ENCODE results near the gene ARL17B.
"Not testable (repeated sequence)": the region's sequence is repeated elsewhere in the genome, so short reads cannot be mapped to it uniquely, and the experiment has no call there.

ARL17B gene

DNA sequence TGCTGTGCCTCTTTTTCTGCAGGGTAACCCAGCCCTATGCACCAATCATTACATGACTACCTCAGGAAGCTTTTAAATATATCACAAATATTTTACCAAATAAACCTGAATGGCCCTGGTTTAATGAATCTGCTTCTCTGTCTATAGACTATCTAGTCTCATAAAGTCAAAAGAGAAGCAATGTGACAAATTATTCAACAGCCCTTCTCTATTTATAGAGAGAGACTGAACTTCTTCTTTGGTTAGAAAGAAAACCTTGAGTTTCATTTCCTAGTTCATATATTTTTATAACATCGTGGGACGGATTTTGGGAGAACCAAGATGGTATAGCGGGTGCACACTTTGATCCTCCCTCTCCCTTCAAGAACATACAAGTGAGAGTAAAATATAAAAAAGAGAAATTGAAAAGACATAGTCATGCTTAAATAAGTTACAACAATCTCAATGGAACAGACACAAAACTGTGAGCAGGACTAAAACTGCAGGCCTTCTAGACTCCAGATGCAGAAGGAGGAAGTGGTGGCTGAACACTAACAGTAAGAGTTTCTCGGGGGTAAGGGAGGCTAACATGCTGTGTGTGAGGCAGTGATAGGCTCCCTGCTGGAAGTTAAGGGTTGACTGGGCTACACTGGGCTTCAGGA, 70.5 kb downstream of the ARL17B start:
- not testable (repeated sequence) for DNase-seq (ENCODE audit: low read depth)

DNA sequence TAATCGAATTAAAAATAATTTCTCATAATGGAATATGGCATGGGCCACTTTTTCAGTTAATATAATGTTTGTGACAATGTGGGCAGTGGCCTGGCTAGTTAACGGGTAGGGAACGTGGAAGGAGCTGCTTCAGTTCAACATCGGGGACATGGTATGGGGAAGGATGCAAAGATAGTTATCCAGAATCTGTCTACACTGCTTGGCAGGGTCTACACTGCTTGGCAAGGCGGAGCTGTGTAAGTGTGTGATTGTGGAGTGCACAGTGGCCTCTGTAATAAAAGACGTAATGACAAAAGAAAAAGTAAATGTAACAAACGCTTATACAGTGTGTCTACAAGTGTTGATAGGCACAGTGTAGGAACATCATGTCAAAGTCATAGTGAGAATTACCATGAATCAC, 74.0 kb downstream of the ARL17B start:
- DNase-seq (ENCODE audit: low read depth) = not testable (repeated sequence)

DNA sequence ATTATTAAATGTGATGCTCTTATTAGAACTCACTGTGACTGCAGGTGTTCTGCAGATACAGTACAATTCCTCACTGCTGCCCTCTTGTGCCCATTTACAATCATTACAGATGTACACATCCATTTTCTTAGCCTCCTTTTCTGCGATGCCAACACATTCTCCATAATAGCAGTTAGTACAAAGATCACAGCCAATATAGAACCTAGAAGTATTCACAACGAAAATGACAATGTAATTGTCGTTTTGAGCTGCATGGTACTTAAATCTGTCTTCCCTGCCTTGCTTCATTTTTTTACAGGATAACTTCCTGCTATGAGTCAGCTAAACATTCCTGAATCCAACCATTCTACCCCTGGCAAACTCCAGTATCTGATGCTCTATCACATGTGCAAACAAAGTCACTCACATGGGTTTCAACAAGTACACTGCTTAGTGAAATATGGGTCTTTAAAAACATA, 74.8 kb downstream of the ARL17B start:
- DNase-seq (ENCODE audit: low read depth) = peak; percentile 69

DNA sequence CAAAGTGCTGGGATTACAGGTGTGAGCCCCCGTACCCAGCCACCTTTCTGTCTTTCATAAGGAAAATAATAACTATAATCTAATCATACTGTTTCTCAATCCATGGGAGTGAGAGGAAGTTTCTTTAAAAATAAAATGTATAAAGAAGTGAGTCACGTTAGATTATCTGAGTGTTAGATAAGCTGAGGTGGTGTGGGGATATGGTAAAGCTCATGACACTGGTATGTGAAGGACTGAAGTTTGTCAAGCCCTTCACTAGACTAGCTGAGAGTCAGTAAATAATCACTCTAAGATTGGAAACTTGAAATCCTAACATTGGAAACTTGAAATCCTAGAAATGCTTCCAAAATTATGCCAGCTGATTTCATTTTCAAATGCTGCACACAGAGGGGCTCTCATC, 76.1 kb downstream of the ARL17B start:
- DNase-seq (ENCODE audit: low read depth) = not testable (repeated sequence)

DNA sequence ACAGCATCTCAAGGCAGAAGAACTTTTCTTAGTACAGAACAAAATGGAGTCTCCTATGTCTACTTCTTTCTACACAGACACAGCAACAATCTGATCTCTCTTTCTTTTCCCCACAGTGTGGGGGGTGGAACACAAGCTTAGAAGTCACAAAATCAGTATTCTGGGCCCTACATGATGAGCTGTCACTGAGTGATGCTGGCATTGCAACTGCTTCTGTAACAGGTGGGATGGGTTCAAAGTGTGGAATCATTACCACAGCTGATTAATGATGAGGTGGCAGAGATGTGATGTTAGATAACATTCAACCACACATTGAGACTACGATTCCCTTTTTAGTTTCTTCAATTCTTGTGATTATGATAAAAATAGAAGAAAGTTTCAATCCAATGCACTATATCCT, 77.1 kb downstream of the ARL17B start:
- not testable (repeated sequence) for DNase-seq (ENCODE audit: low read depth)

DNA sequence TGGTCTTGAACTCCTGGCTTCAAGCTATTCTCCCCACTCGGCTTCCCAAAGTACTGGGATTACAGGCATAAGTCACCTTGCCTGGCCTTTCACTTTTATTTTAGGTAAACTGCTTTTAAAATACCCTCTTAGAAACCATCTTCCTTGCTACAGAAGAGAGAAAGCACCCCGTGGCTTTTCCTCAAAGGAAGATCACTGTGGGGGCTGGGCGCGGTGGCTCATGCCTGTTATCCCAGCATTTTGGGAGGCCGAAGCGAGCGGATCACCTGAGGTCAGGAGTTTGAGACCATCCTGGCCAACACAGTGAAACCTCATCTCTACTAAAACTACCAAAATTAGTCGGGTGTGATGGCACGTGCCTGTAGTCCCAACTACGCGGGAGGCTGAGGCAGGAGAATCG, 78.9 kb downstream of the ARL17B start:
- DNase-seq (ENCODE audit: low read depth) = not testable (repeated sequence)

DNA sequence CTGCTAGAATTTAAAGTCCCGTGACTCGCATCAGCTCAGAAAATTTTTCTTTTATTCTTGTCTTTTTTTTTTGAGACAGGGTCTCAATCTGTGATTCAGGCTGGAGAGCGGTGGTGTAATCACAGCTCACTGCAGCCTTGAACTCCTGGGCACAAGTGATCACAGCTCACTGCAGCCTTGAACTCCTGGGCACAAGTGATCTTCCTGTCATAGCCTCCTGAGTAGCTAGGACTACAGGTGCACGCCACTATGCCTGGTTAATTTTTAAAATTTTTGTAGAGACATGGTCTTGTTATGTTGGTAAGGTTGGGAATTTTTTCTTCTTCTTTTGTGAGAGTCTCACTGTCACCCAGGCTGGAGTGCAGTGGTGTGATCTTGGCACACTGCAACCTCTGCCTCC, 80.2 kb downstream of the ARL17B start:
- DNase-seq (ENCODE audit: low read depth) = not testable (repeated sequence)

DNA sequence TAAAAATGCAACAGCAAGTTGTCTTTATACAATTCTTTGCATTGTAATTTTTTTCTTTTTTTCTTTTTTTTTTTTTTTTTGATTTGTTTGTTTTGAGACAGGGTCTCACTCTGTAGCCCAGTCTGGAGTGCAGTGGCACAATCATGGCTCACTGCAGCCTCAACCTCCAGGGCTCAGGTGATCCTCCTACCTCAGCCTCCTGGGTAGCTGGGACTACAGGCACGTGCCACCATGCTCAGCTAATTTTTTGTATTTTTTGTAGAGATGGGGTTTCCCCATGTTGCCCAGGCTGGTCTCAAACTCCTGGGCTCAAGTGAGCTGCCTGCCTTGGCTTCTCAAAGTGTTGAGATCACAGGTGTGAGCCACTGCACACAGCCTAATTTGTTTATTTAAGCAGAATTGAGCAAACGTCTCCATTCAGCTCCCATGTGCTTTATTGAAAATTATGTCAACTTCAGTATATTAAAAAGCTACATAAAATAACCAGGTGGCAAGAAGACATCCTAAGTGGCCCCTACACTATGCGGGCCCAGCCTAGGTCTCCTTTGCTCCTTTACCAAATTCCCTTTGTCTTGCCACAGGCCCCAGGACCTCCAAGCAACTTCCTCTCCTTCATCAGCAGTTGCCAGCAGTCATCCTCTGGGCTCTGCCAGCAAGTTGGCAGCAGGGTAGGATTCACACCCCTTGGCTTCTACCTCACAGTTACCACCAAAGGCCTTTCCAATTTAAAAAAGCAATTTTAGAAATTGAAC, 84.7 kb downstream of the ARL17B start:
- DNase-seq (ENCODE audit: low read depth) = not testable (repeated sequence)

DNA sequence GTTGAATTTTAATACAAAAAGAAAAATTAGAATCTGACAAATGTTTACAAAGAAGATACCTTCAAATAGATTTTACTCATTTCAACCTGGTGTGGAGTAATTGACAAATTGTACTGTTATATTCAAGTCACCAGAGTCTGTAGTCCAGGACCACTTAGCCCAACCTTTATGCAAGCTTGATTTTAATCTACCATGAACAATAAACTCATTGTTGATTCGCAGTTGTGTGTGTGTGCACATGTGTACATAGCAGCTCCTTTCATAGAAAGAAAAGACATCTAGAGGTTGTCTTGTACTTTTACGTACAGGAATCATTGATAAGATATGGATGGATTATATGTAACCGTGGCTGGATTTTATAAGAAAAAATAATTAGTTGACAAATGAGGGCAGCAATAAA, 87.3 kb downstream of the ARL17B start:
- no peak for DNase-seq (ENCODE audit: low read depth)

DNA sequence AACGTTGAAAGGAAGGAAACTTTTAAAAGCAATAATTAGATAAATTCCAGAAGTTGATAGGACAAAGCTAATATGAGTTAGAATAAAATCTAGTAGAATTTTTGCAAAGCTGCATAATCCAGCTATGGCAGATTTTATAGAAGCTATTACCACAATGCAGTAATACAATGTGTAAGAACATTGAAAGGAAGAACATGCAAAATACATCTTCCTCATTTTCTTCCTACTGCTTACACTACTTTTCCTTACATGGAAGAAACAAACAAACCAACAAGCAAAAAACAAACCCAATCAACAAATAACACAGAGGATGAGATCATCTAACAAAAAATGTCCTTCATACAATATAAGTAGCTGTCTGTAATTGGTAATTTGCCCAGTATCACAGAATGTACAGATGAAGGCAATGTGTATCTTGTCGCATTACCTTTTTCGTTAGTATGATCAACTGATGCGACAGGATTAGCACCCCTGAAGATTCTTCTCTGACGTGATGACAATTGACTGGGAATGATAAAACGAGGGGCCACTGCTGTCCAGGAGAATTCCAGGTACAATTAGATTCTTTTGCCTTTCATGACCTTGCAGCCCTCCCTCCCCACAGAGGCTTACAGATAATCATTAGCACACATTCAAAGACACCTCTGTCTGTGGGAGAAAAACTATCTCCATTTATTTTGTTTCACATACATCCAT, 87.9 kb downstream of the ARL17B start:
- DNase-seq (ENCODE audit: low read depth) = no peak

DNA sequence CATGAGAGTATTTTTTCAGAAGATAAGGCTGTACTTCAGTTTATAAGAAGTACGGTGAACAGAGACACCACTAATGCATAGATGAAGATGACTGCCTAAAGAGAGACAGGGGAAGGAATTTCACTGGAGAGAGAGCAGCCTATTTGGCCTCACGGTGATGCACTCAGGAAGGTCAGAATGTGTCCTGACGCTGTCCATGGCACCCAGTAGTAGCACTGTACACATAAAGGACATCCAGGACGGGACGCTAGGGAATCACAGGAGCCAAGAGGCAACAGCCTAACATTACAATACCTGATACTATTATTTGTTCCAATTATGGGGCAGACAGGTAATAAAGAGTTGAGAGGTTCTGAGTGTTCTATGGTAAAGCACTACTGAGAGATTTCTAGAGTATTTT, 91.5 kb downstream of the ARL17B start:
- no peak for DNase-seq (ENCODE audit: low read depth)

DNA sequence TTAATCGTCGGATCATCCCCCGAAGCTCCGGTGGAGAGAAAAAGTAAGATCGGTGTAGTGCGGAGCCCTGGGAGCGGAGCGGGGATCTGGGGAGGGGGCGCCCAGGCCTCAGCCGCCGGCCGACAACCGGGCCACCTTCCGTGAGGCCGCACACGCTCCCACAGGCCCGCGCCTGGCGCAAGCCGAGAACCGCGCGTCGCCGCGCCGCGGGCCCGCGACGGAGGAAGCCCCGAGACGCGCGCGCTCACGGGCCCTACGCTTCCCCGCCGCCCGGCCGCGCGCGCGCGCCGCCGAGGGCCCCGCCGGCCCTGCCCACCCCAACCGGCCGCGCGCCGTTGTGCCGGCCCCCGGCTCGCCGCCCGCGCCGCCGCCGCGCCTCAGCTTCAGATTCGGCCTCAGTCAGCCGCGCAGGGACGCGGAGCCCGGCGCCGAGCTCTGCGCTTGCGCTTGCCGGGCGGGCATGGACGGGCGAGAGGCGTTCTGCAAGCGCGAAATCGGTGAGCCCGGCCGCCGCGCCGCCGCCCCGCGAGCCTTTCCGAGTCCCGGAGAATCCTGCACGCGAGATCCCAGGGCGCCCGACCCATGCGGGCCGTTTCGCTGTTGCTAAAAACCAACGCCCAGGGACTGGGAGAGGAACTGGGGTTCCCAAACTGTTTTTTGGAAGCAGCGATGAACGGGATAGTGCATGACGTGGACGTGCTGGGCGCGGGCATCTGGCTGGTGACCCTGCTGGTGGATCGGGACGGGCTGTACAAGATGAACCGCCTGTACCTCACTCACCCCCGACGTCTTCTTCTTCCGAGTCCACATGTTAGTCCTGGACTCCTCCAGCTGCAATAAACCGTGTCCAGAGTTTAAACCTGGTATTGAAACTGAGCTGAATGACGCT, 94.7 kb downstream of the ARL17B start:
- DNase-seq (ENCODE audit: low read depth) = peak; percentile 33

DNA sequence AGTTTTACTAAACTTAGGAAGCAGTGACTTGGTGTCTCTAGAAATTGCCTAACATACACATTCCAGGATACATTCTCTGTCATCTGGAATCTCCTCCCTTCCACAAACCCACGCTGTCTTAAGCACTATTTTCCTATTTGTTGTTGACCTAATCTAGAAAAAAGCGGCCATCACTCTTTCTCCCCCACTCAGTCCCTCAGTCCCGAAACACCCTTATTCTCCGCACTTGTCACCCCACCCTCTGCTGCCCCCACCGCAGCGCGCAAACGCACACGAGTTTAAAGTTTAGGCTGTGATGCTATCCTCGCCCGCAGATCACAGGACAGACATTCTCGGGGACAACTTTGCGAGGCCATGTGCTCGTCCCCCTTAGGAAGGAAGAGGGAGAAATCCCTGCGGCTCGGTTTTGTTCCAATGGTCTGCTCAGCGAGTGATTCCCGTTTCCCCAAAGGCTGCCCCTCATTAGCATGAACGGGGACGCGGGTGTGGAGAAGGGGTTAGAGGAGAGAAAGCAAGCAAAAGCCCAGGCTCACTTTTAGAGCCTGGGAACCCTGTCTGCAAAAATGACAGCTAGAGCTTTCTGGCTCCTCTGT, 95.4 kb downstream of the ARL17B start:
- DNase-seq (ENCODE audit: low read depth) = not testable (repeated sequence)

DNA sequence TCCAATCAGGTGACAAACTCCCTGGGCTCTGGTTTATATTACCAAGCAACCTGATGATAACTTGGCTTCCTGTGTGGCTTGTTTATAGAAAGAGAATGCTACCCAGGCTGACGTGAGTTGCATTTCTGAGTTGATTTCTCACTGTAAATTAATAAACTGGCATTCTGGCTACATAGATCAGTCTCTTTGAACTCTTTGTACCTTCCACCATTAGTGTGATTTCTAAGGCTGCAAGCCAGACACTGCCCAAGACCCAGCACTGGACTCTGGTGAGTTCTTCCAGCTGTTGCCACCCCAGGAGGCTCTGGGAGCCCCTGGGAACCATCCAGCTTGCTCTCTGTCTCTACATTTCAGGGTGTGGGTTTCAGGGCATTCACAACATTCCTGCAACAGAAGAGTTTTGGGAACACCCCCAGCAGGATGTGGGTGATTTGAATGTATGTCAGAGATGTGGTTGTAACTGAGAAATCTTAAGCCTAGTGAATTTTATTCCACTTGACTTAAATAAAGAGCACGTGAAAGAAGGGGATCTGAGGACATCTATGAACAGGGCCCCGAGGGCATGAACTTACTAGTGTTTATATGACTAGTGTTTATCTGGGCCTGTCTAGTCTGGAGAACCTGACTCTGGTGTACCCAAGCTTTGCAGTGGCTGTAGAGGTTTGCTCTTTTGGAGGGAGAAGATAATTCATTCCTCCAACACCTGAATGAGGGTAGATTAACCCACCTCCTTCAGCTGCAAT, 96.9 kb downstream of the ARL17B start:
- DNase-seq (ENCODE audit: low read depth) = no peak

DNA sequence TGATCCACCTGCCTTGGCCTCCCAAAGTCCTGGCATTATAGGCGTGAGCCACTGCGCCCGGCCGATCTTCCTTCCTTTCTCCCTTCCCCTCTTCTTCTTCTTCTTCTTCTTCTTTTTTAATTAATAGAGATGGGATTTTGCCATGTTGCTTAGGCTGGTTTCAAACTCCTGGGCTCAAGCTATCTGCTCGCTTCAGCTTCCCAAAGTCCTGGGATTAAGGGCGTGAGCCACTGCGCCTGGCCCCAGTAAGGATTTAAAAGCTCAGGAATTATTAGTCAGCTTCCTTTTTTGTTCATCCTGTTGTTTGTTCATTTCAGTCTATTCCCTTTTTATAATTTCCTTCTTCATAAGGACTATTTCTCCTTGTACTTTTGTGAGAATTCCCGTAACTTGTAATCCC, 99.3 kb downstream of the ARL17B start:
- DNase-seq (ENCODE audit: low read depth) = no peak

DNA sequence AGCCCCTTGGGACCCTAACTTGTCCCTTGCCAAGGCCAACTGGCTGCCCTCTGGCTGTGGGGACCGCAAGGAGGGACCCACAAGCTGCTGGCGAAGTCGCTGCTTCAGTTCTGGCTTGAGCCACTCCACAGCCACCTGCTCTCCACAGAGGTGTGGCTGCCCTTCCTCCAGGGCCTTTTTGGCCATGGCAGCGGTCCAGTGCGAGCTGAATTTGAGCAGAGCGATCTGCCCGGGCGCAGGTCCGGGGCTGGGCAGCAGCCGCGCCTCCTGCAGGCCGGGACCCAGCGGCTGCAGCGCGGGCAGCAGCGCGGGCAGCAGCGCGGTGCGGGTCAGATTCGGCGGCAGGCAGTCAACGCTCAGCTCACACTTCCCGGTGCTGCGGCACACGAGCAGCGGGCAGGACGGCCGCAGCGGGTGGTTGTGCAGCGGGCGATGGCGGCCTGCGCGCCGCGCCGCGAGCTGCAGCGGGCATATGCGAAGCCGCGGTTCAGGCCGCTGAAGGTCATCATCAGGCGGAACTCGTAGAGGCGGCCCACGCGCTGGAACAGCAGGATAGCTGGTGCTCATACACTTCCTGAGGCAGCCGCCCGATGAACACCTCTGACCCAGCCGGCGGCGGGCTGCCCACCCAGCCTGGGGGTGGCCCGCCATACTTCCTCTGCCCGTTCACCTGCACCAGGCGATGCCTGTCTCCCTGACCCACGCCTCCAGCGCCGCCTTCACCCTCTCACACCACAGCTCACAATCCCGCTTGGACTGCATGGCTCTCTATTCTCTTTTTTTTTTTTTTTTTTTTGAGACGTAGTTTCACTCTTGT, 101.5 kb downstream of the ARL17B start:
- not testable (repeated sequence) for DNase-seq (ENCODE audit: low read depth)

DNA sequence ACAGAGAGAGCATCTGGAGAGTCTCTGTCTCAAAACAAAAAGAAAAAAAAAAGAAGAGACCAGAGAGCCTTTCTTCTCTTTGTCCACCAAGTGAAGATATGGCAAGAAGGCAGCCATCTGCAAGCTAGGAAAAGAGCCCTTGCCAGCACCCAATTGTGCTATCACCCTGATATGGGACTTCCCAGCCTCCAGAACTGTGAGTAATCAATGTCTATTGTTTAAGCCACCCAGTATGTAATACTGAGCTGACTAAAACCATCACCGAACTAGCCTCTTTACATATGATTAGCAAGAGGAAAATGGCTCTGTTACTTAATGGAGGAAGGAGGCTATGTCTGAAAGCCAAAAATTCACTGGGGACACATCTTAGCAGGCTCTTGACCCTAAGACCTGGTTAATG, 105.2 kb downstream of the ARL17B start:
- DNase-seq (ENCODE audit: low read depth) = not testable (repeated sequence)

DNA sequence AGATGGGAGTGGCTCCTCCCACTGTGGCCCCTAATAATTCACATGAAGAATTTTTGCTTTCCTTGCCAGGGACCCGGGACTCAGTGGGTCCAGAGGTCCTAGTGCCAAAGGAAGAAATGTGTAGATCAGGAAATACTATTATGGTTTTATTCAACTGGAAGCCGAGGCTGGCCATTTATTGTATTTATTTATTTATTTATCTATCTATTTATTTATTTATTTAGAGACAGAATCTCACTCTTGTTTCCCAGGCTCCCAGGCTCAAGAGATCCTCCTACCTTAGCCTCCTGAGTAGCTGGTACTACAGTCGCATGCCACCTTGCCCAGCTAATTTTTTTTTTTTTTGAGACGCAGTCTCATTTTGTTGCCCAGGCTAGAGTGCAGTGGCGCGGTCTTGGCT, 107.4 kb downstream of the ARL17B start:
- not testable (repeated sequence) for DNase-seq (ENCODE audit: low read depth)

DNA sequence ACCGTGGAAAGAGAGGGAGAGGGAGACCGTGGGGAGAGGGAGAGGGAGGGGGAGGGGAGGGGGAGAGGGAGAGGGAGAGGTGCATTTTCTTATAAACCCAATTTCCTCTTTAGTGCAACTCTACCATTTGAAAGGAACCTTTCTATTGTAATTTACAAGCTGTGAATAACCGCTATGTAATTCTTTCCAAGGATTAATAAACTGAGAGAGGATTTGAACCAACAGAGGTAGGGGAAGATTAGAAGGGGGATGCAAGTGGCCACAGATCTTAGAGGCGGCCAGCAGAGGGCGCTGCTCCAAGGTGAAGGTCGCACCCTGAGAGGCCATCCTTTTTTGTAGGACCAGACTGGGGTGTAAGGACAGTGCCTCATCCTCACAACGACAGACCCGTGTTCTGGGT, 107.8 kb downstream of the ARL17B start:
- DNase-seq (ENCODE audit: low read depth) = not testable (repeated sequence)

DNA sequence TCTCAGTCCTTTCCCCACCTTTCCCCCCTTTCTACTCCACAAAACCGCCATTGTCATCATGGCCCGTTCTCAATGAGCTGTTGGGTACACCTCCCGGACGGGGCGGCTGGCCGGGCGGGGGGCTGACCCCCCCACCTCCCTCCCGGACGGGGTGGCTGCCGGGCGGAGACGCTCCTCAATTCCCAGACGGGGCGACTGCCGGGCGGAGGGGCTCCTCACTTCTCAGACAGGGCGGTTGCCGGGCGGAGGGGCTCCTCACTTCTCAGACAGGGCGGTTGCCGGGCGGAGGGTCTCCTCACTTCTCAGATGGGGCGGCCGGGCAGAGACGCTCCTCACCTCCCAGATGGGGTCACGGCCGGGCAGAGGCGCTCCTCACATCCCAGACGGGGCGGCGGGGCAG, 108.8 kb downstream of the ARL17B start:
- not testable (repeated sequence) for DNase-seq (ENCODE audit: low read depth)
